ENCODE measurements around the gene ZNF496. TPM values are rescaled to one million over a fixed set of nuclear protein-coding genes. Genes with fewer than 3 reads are reported as not detected.
"Not testable (repeated sequence)": the region's sequence is repeated elsewhere in the genome, so short reads cannot be mapped to it uniquely, and the experiment has no call there.

Gene ZNF496
- total RNA-seq, 1 experiment from 2014 or later: 12.6 TPM

DNA sequence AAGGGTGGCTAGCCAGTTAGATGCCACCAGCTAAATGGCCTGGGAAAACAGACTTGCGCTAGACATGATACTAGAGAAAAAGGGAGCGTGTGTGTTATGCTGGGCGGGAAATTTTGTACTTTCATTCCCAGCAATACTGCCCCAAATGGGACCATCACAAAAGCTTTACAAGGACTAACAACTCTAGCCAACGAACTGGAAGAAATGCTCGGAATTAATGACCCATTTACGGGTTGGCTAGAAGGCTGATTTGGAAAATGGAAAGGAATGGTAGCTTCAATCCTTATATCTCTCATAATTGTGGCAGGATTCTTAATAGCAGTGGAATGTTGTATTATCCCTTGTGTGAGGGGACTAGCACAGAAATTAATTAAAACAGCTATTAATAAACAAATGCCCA lies 27.9 kb upstream of the ZNF496 start:
- DNase-seq (ENCODE audit: low read depth): no peak

- DNase-seq (ENCODE audit: low read depth): no peak
Measured at GRCh38 chr1:247358920-247359319, 27.3 kb upstream of the ZNF496 start.

DNA sequence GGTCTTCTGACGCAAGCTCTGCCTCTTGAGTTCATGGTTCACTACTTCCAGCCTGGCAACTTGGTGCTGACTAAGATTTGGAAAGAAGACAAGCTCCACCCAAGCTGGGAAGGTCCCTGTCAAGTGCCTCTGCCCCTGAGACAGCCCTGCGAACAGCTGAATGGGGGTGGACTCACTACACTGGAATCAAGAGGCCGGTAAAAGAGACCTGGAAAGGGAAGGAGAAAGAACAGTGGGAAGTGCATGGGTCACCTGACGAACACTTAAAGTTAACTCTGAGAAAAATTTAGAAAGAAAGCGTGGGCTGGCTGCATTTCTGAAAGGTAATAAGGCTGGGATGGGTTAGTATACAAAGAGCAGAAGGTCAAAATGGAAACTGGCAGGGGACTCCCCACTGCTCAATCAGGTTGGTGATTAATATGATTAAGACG lies 26.1 kb upstream of the ZNF496 start:
- peak; percentile 49 for DNase-seq (ENCODE audit: low read depth)

- no peak for DNase-seq (ENCODE audit: low read depth)
Measured at GRCh38 chr1:247357052-247357780, 25.5 kb upstream of the ZNF496 start.

DNA sequence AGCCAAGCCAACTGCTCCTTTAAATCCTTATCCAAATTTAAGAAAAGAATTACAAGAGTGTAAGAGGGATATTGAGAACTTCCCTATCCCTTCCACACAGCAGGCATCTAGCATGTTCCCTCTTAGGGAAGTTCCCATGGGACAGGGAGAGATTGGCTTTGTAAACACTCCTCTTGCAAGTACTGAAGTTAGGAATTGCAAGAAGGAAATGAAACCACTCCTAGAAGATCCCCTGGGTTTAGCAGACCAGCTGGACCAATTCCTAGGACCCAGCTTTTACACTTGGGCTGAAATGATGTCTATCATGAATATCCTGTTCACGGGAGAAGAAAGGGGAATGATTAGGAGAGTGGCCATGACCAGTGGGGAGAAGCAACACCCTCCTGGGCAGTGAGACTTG lies 23.5 kb upstream of the ZNF496 start:
- DNase-seq (ENCODE audit: low read depth): not testable (repeated sequence)

- DNase-seq (ENCODE audit: low read depth): no peak
Measured at GRCh38 chr1:247352175-247352574, 20.5 kb upstream of the ZNF496 start.

DNA sequence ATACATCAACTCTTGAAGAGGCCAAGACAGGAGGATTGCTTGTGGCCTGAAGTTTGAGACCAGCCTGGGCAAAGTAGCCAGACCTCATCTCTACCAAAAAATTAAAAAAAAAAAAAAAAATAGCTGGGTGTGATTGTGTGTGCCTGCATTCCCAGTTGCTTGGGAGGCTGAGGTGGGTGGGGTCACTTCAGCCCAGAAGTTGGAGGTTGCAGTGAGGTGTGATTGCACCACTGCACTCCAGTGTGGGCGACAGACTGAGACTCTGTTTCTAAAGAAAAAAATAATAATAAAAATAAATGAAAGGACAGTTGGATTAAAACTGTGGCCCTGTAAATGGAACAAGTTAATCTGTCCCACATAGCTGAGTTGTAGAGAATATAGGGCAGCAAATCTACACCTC lies 18.9 kb upstream of the ZNF496 start:
- DNase-seq (ENCODE audit: low read depth): no peak

GRCh38 chr1:247347477-247348222 lies 16.0 kb upstream of the ZNF496 start:
- DNase-seq (ENCODE audit: low read depth): no peak

- DNase-seq (ENCODE audit: low read depth): no peak
Measured at GRCh38 chr1:247345881-247346280, 14.2 kb upstream of the ZNF496 start.

GRCh38 chr1:247343801-247344200 lies 12.1 kb upstream of the ZNF496 start:
- no peak for DNase-seq (ENCODE audit: low read depth)

- no peak for DNase-seq (ENCODE audit: low read depth)
Measured at GRCh38 chr1:247338723-247339275, 7.1 kb upstream of the ZNF496 start.

DNA sequence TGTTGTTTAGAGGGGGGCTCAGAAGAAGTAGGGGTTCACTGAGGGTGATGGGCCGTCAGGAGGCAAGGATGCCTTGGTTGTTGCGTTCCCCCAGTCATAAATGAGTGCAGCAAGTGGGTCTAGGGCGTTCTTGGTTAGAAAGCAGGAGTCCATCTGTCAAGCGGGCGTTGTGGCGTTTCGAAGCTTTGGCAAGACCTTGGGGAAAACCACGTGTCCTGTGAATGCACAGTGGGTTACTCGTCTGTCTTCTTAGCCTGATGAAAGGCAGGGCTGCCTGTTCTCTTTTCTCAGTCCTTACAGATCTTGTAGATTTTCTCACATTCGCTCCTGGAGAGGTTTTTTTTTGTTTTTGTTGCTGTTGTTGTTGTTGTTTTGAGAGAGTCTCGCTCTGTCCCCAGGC lies 6.3 kb upstream of the ZNF496 start:
- DNase-seq (ENCODE audit: low read depth): no peak

DNA sequence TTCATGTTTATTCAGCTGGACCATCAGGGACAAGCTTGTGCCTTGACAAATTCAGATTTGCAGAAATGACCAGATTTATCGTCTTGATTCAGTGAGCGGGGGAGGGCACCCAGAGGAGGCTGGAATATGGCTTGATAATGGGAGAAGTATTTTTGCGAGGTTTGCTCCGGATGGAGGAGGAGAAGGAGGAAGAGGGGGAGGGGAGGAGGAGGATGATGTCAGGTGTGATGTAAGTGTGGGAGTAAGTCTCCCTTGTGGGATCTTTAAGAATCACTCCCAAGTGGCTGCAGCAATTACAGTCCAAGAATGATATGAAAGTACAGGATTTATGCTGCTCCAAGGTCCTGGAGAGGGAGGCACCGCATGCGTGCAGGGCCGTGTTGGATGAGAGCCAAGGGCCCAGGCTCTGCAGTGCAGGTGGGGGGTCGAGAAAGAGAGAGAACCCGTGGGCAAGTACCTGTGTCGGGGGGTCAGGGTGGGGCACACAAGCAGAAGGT lies 5.6 kb upstream of the ZNF496 start:
- no peak for DNase-seq (ENCODE audit: low read depth)

DNA sequence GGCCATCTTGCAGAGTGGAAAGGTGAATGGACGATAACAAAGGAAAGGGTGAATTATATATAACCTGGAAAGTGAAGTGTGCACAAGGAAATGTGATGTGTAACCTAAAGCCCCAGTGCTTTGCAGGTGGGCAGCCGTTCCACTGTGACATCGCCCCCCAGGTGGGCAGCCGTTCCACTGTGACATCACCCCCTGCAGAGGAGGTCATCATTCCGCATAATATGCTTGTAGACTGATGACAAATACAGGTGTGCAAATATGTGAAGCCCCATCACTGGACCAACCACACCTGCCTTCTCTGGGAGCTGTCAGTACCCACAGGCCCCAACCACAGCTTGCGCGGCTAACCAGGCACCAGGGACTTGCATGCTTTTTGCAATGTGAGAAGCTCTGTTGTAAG lies 4.7 kb upstream of the ZNF496 start:
- DNase-seq (ENCODE audit: low read depth): no peak

DNA sequence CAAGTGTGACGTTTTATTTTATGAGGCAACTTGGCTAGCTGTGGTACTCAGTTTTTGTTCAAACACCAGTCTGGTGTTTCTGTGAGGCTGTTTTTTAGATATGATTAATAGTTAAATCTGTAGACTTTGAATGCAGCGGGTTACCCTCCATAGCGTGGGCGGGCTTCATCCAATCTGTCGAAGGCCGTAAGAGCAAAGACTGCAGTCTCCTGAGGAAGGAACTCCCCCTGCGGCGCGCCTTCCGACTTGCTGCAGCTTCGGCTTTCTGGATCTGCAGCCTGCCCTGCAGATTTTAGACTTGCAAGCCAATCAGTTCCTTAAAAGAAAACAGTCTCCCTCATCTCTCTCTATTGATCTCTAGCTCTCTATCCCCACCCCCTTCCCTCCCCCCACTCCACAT lies 4.2 kb upstream of the ZNF496 start:
- DNase-seq (ENCODE audit: low read depth): no peak

GRCh38 chr1:247334378-247335133 lies 2.9 kb upstream of the ZNF496 start:
- DNase-seq (ENCODE audit: low read depth): no peak

DNA sequence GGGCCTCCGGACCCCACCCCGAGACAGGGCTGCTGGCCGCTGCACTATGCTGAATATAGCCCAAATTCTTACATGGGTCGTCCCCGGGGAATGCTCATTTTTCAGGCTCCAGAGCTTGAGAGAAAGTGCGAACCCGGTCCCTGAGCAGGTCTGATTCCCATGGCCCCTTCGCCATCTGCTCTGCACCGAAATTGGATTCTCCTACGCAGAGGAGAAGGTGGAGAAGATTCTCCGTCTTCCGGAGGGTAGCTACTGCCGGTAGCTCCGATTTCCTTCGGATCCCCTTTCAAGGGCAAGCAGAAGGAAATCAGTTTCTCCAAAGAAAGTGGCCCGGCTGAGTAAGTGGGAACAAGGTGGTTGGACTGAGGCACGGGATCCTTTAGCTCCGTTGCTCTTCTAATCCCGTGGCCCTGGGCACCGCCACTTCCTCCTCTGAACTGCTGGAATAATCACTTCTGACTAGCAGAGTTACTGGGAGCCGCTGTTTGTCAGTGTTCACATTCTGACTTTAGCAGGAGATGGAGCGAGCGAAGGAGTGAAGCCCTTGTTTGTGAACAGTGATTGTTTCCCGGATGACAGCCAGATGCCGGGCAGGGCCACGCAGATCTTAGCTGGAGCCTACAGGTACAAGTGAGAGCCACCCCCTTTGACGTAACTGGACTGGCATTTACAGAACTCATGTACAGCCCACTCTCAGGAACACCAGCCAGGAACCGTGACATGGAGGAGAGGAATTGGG lies 1.1 kb upstream of the ZNF496 start:
- peak; percentile 4 for DNase-seq (ENCODE audit: low read depth)

- peak; percentile 48 for DNase-seq (ENCODE audit: low read depth)
Measured at GRCh38 chr1:247332215-247332622, 552 bp upstream of the ZNF496 start.

DNA sequence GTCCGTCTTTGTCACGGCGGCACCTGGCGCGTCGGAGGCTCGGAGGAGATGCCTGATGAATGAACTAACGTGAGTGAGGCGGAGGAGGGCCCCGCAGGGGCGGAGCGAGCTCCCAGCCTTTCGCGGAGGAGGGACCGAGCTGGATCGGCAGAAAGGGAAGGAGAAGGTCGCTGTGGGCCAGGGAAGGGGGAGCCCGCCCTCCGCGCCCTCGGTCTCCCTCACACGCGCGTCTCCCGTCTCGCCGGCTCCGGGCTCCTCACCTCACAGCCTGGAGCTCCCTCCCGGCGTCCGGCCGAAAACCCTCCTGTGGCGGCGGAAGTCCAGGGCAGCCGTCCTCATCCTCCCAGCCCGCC lies 519 bp downstream of the ZNF496 start:
- DNase-seq (ENCODE audit: low read depth): peak; percentile 73

- peak; percentile 2 for DNase-seq (ENCODE audit: low read depth)
Measured at GRCh38 chr1:247330548-247331171, 1.0 kb downstream of the ZNF496 start.

- DNase-seq (ENCODE audit: low read depth): no peak
Measured at GRCh38 chr1:247329097-247329617, 2.5 kb downstream of the ZNF496 start.
